PC-9 (cell line): ENCODE results near the gene AP4E1.
"Not testable (repeated sequence)": the region's sequence is repeated elsewhere in the genome, so short reads cannot be mapped to it uniquely, and the experiment has no call there.

Source experiments
- EZH2 ChIP-seq: fragments of 200-600 bp; sonication (generic); IDR thresholded peaks from 2 replicates; pipeline ENCODE4 v1.8.0; 2017; ENCODE audit warnings: antibody characterized with exemption, low read depth
- TF ChIP-seq, protein P1 (sequence below): fragments of 200-600 bp; sonication (generic); conservative IDR thresholded peaks from 2 replicates; pipeline ENCODE4 v1.6.1; 2017; ENCODE audit warnings: mixed run types, antibody characterized with exemption, mild to moderate bottlenecking, moderate library complexity

- TF ChIP-seq, protein P1, sequence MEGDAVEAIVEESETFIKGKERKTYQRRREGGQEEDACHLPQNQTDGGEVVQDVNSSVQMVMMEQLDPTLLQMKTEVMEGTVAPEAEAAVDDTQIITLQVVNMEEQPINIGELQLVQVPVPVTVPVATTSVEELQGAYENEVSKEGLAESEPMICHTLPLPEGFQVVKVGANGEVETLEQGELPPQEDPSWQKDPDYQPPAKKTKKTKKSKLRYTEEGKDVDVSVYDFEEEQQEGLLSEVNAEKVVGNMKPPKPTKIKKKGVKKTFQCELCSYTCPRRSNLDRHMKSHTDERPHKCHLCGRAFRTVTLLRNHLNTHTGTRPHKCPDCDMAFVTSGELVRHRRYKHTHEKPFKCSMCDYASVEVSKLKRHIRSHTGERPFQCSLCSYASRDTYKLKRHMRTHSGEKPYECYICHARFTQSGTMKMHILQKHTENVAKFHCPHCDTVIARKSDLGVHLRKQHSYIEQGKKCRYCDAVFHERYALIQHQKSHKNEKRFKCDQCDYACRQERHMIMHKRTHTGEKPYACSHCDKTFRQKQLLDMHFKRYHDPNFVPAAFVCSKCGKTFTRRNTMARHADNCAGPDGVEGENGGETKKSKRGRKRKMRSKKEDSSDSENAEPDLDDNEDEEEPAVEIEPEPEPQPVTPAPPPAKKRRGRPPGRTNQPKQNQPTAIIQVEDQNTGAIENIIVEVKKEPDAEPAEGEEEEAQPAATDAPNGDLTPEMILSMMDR = not testable (repeated sequence)
- not testable (repeated sequence) for TF ChIP-seq EZH2
Measured at GRCh38 chr15:50950745-50951144, 42.3 kb downstream of the AP4E1 start.
